Prostate gland (tissue), 2 donors: ENCODE data around the gene BNC1. TPM values are rescaled to one million over a fixed set of nuclear protein-coding genes. Genes with fewer than 3 reads are reported as not detected.

ENCODE experiments used
- DNase-seq: peaks from one replicate; pipeline ENCODE4 v3.0.0-alpha.2; 2019; ENCODE audit warnings: low spot score
- H3K27ac ChIP-seq, 2 donors: fragments of 200-600 bp; sonication (generic); 2 replicates each; pipeline ENCODE4 v1.5.1; 2017 to 2019
- H3K27me3 ChIP-seq: fragments of 200-600 bp; sonication (generic); replicated peaks from 2 replicates; pipeline ENCODE4 v1.5.1; 2019; ENCODE audit not compliant: insufficient read depth
- H3K36me3 ChIP-seq, 2 donors: fragments of 200-600 bp; sonication (generic); 1 replicate in 1 of 2; 2 replicates in 1 of 2; pipeline versions ENCODE4 v1.5.1 to v1.8.1; 2017 to 2019
- H3K4me1 ChIP-seq: fragments of 200-600 bp; sonication (generic); replicated peaks from 2 replicates; pipeline ENCODE4 v1.5.1; 2019
- H3K4me3 ChIP-seq, 2 donors: fragments of 200-600 bp; sonication (generic); 2 replicates each; pipeline ENCODE4 v1.5.1; 2017 to 2019
- H3K9me3 ChIP-seq: fragments of 200-600 bp; sonication (generic); 2 replicates; pipeline ENCODE4 v1.5.1; 2017
- CTCF ChIP-seq, 4 experiments: fragments of 200-600 bp in 2 of 4; fragments of 450-650 bp in 2 of 4; sonication (generic) in 2 of 4; IDR thresholded peaks; 1 replicate in 3 of 4; 2 replicates in 1 of 4; pipeline ENCODE4 v1.5.1; 2016 to 2019; ENCODE audit warnings: antibody characterized with exemption in 4 of 4, mild to moderate bottlenecking in 2 of 4, moderate library complexity in 2 of 4
- POLR2A ChIP-seq: fragments of 450-650 bp; IDR thresholded peaks from one replicate; pipeline ENCODE4 v1.6.1; 2016; ENCODE audit warnings: antibody characterized with exemption, mild to moderate bottlenecking
- POLR2AphosphoS5 ChIP-seq: sonication (generic); formaldehyde crosslinking; IDR thresholded peaks from one replicate; pipeline ENCODE4 v1.6.1; 2017; ENCODE audit warnings: antibody characterized with exemption
- WGBS: methylation state at CpG from one replicate; pipeline ENCODE4 v1.1.5; 2018; 5-methylcytosine and 5-hydroxymethylcytosine counted together
- intact Hi-C: fragments of 100-400 bp; cut with DNase I; formaldehyde crosslinking; loops from one replicate; pipeline ENCODE4 v1.14.2; 2022
- total RNA-seq, 2 donors: library from RNA; depleted of rRNA; stranded (reverse); fragments of >200 nt; gene quantifications; one replicate each; pipeline ENCODE4 v1.1.0, GENCODE V29; 2016

The BNC1 gene
- total RNA-seq, 2 donors from 2014 or later, result 0.27 to 11.0 TPM

- no peaks in the 10 kb centered on the region for H3K9me3 ChIP-seq
- no peak for DNase-seq
- H3K27me3 ChIP-seq, result no peaks in the 10 kb centered on the region
- no peaks in the 10 kb centered on the region for H3K36me3 ChIP-seq
- no peak overlapping the region for H3K27ac ChIP-seq
- 100% methylated on average over 1 of the region's 1 CpG for WGBS
- H3K4me3 ChIP-seq, result no peak overlapping the region
- H3K4me1 ChIP-seq, result no peaks in the 10 kb centered on the region
- TF ChIP-seq CTCF (IDR thresholded peaks at IDR 0.05) (no peak), POLR2AphosphoS5 (no peak), POLR2A (no peak)
- intact Hi-C loops, result no loop called here
These were observed 16.4 kb upstream of the BNC1 start for GRCh38 chr15:83300826-83301225.

DNA sequence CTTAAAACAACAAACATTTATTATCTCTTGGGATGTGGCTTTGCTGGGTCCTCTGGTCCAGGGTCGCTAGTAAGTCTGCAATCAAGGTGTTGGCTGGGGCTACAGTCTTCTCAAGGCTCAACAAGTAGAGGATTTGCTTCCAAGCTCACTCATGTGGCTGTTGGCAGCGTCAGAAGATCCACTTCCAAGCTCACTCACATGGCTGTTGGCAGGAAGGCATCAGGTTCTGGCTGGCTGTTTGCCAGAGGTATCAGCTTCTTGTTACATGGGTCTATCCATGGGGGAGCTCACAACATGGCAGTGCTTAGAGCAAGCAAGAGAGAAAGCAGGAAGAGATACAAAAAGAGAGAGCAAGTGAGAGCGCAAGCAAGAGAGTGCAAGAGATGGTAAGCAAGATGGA is 15.0 kb upstream of the BNC1 start:
- TF ChIP-seq CTCF (IDR thresholded peaks at IDR 0.05) (no peak), POLR2AphosphoS5 (no peak), POLR2A (no peak)
- 58% methylated on average over 3 of the region's 3 CpGs for WGBS
- H3K4me1 ChIP-seq, result no peaks in the 10 kb centered on the region

GRCh38 chr15:83295417-83295816 is 11.0 kb upstream of the BNC1 start:
- H3K4me1 ChIP-seq, result no peaks in the 10 kb centered on the region
- H3K4me3 ChIP-seq, result no peak overlapping the region
- H3K36me3 ChIP-seq, result no peaks in the 10 kb centered on the region
- 53% methylated on average over 6 of the region's 6 CpGs for WGBS
- intact Hi-C loops, result no loop called here
- no peaks in the 10 kb centered on the region for H3K9me3 ChIP-seq
- H3K27me3 ChIP-seq, result no peaks in the 10 kb centered on the region
- H3K27ac ChIP-seq, result no peak overlapping the region
- no peak for DNase-seq
- TF ChIP-seq CTCF (IDR thresholded peaks at IDR 0.05) (no peak), POLR2AphosphoS5 (peak; percentile 12), POLR2A (no peak)

More for the DNA sequence above, 15.0 kb upstream of the BNC1 start:
- Histone ChIP-seq H3K27me3 (no peaks in the 10 kb centered on the region), H3K27ac (no peak overlapping the region), H3K36me3 (no peaks in the 10 kb centered on the region), H3K9me3 (no peaks in the 10 kb centered on the region), H3K4me3 (no peak overlapping the region)
- DNase-seq, result no peak
- intact Hi-C loops, result no loop called here

DNA sequence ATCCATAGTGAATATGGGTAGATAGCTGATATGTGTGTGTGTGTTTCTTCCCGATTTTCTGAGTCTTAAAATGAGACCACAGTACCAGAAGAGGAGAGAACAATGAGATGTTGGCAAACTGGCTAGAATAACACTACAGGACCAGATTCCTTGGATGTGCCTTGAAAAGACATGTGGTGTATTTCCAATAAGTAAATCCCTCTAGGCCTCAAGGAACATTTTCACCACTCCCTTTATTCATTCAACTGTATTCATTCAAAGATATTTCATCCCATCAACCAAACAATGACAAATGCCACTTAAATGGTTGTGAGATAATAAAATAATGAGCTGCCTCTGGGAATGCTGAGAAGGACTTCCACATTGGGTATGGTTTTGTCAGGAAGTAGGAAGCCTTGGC is 8.7 kb upstream of the BNC1 start:
- Histone ChIP-seq H3K9me3 (no peaks in the 10 kb centered on the region), H3K4me3 (no peak overlapping the region), H3K27me3 (no peaks in the 10 kb centered on the region), H3K27ac (no peak overlapping the region), H3K36me3 (no peaks in the 10 kb centered on the region), H3K4me1 (no peaks in the 10 kb centered on the region)
- WGBS, result 61% methylated on average over 1 of the region's 1 CpG
- TF ChIP-seq POLR2A (no peak), POLR2AphosphoS5 (no peak), CTCF (IDR thresholded peaks at IDR 0.05) (no peak)
- DNase-seq, result no peak
- intact Hi-C loops, result no loop called here

DNA sequence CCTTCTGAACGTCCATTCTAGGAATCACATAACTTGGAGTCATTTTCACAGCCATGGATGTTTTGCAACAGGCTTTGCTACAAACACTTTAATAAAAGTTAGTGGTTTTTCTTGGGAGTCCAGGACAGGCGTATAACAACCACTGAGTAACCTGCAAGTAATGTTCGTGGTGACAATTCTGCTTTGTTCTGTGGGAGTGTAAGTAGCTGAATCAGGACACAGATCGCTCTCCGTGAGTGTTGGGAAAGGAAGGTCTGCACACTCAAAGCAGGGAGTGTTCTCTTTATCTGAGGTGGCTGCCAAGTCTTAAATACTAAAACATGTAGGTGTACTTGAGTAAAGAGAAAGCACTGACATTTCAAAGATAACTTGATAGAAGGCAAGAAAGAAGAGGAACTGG is 7.9 kb upstream of the BNC1 start:
- intact Hi-C loops, result no loop called here
- no peaks in the 10 kb centered on the region for H3K9me3 ChIP-seq
- no peak overlapping the region for H3K4me3 ChIP-seq
- no peak for DNase-seq
- no peak overlapping the region for H3K27ac ChIP-seq
- TF ChIP-seq CTCF (IDR thresholded peaks at IDR 0.05), result no peak
- TF ChIP-seq POLR2A, result no peak
- TF ChIP-seq POLR2AphosphoS5, result peak; percentile 28
- H3K36me3 ChIP-seq, result no peaks in the 10 kb centered on the region
- no peaks in the 10 kb centered on the region for H3K27me3 ChIP-seq
- WGBS, result 14% methylated on average over 5 of the region's 5 CpGs
- H3K4me1 ChIP-seq, result no peaks in the 10 kb centered on the region
